COLO668 (cell line): Measurements from ENCODE around the gene MTHFD2L.
"Not testable (repeated sequence)": the region's sequence is repeated elsewhere in the genome, so short reads cannot be mapped to it uniquely, and the experiment has no call there.

Source experiments
- DNase-seq: peaks from one replicate; lab custom pipeline; 2025; ENCODE audit not compliant: unreplicated experiment; lab: John Stamatoyannopoulos, UW

MTHFD2L gene

DNA sequence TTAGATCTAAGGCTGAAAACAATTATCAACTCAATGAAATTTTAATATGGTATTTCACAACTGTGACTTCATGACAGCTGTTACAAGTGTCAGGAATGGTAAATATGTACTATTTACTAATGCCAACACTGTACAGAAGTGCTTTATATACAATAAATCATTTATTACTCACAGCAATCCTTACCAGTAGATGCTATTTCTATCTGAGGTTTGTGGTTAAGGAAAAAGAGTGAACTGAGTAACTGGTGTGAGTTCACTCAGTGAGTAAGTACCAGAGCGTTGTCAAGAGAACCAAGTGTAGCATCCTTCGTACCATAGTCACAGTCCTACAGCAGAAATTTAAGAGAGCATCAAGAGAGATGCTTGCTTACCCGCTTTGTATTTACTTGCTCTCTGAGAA is 23.3 kb downstream of the MTHFD2L start:
- DNase-seq, result no peak

DNA sequence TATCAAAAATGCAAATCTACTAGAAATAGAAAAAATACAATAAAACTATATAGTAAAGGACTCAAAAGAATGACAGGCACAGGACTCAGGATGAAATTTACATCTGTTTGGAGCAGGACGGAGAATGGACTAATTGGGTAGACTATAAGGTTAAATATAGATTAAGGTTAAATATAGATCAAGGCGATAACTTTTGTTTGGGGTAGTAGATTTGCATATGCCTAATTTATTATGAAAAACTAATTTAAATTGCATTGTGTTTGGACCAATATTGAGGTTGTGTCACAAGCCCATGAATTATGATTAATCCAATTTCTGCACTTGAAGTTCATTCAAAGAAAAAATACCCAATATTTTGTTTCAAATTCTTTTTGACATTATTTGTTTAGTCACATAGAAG is 31.0 kb downstream of the MTHFD2L start:
- DNase-seq, result no peak

DNA sequence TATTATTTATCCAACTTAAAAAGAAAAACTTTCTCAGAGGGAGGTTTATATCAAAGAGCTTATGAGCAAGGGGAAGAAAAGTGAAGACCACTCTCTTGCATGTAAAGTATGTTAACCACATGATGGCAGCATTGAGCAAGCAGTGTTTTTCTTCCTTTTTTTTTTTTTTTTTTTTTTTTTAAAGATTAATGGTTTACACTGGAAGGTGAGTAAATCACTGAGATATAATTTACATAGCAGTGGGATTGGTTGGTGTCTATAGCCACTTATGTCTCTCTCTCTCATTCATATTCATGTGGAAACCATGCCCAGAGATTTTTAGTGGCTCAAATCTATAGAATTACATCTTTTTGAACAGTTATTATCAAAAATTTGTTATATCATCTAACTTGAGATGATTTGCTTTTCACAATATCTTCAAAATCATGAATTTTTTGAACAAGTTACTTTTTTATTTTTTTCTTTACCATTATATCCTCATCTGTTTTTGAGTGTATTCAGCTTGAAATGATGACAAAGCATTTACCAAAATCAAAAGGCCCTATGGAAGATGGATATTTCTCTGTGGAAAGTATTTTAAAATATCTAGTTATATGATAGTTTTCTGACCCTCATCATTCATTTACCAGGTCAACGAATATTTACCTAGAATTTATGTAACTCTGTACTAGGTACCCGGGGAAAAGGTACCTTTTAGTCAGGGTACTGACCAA is 31.6 kb downstream of the MTHFD2L start:
- DNase-seq, result peak; percentile 24

DNA sequence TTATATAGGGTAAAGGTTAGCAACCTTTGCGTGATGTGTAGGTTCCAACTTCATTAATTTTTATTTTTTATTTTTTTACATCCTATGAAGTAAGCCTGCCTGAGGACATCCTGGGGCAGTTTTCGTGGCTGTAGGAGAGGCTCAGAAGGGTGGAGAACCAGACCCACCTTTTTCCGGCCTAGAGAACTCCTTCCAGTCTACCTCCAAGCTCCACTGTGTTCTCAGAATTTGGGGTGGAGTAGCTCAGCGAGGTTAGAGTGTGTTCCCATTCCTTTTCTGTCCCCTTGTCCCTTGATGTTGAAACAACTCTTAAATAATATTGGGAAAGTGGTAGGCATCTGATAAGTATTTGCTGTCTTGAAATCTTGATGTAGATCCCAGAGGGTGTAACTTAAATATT is 32.4 kb downstream of the MTHFD2L start:
- no peak for DNase-seq

DNA sequence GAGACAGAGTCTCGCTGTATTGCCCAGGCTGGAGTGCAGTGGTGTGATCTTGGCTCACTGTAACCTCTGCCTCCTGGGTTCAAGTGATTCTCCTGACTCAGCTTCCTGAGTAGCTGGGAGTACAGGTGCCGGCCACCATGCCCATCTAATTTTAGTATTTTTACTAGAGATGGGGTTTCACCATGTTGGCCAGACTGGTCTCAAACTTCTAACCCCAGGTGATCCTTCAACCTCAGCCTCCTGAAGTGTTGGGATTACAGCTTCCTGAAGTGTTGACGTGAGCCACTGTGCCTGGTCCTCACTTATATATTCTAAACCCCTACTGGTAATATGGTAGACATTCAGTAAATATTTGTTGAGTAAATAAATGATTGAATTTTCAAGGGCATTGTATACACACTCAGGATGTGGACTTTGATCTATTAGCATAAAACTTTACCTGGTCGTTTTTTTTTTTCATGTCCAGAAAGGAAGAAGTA is 33.0 kb downstream of the MTHFD2L start:
- DNase-seq, result peak; percentile 46

DNA sequence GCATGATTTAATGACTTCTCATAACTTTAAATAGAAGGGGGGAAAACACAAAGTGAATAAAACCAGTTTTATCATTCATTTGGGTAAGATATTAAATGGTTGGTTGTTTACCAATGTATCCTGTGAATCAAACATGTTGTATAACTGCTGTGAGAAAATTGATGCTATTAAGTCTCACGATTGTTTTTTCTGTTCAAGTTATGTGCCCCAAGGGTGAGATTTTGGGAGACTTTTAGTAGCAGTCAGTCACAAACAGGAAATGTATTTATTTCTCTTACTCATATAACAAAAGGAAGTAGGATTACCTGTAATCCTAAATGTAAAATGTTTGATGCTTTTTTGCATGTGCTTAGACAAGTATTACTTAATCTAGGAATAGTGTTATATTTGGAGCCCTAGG is 39.2 kb downstream of the MTHFD2L start:
- DNase-seq, result no peak

DNA sequence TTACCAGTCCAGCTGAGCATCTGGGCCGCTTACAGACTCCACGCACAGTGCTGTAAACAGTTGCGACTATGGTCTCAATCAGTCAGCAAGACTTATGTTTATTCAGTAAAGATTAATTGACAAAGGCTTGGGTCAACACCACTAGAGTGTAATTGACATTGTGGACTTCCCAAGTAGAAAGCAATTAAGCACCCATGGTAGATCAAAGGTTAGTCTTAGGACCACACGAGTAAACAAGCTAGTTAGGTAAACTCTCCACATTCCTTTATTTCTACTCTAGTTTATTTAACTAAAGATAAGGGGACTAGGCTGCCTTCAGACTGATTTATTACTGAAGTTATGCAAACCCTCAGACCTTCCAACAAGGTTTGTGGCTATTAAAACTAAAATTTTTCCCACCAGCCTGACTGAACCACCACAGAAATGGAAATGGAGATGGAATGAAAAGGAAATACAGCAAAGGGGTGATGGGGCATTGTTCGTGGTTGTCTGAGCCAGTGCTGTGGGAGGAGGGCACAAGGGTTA is 44.2 kb downstream of the MTHFD2L start:
- peak; percentile 39 for DNase-seq

DNA sequence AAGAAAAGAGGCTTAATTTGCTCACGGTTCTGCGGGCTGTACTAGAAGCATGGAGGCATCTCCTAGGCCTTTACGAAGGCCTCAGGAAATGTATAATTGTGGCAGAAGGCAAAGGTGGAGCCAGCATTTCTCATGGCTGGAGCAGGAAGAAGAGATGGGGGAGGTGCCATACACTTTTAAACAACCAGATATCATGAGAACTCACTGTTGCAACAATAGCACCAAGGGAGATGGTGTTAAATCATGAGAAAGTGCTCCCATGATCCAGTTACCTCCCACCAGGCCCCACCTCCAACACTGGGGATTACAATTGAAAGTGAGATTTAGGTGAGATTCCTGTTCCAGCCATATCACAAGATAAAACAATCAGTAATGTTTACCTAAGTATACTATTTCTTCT is 45.5 kb downstream of the MTHFD2L start:
- DNase-seq, result no peak

DNA sequence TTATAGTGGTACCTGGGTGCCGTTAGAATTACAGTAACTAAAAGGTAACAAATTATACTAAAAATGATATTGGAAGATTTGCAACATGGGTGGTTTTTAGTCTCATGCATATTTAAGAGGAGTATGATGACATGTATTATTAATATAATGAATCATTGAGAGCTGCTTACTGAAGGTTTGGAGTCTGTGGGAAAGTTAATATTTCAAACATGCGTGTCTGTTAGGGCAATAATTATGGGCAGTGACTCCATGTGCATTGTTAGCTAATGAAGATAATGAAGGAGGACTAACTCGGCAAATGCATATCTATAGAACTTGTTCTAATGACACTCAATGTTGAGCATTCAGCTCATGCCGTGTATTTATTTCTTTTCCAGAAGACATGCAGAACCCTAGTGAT is 47.1 kb downstream of the MTHFD2L start:
- no peak for DNase-seq

DNA sequence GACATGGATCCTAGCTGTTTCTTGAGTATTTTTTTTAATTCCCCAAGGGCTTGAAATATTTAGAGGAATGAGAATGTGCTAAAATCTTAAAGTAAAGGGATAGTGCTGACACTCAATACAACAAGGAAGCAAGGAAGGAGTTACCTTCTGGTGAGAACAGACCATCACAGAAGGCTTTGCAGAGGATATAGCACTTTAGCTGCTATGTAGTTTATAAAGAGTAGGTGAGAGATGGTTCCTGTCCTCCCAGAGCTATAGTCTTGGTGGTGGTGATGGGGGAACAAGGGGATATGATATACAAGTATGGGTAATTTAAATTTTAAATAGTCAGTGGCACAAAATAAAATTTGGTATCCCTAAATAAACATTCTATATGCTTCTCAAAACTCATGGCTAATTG is 47.6 kb downstream of the MTHFD2L start:
- DNase-seq, result no peak

DNA sequence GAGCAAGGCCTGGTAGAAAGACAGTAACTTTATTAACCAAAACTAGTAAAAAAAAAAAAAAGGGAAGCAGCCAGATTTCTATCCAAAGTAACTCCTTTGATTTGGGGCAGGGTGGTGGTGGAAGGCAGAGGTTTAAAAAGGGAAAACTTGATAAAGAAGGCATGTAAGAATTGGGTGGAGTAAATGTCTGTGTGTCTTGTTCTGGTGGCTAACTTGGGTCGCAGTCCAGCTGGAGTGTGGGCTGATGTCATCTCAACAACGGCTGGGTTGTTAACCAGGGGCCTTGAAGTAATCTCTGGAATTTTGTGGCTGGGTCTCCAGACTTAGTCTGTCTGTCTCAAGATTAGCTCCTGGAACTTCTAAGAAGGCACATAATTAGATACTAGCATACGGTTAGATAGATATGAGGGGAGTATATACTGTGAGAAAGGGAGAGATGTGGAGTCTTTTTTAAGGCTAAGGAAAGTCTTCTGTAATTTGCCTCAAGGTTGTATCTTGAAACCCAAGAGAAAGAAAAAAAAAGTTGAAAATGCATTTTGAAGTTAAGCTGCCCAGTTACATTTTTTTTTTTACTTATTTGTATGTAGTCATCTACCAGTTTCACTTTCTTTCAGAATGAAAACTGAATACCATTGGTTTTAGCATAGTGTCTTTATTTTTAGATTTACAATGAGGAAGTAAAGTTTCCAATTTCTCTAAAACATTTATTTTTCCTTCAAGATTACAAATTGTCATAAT is 48.3 kb downstream of the MTHFD2L start:
- DNase-seq, result no peak

DNA sequence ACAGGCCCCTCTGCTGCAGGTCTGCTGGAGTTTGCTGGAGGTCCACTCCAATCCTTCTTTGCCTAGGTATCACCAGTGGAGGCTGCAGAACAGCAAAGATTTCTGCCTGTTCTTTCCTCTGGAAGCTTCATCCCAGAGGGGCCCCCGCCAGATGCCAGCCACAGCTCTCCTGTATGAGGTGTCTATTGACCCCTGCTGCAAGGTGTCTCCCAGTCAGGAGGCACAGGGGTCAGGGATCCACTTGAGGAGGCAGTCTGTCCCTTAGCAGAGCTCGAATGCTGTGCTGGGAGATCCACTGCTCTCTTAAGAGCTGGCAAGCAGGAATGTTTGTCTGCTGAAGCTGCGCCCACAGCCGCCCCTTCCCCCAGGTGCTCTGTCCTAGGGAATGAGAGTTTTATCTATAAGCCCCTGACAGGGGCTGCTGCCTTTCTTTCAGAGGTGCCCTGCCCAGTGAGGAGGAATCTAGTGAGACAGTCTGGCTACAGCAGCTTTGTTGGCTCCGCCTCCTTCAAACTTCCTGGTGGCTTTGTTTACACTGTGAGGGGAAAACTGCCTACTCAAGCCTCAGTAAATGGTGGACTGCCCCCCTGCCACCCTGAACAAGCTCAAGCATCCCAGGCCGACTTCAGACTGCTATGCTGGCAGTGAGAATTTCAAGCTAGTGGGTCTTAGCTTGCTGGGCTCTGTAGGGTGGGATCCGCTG is 56.7 kb downstream of the MTHFD2L start:
- not testable (repeated sequence) for DNase-seq

DNA sequence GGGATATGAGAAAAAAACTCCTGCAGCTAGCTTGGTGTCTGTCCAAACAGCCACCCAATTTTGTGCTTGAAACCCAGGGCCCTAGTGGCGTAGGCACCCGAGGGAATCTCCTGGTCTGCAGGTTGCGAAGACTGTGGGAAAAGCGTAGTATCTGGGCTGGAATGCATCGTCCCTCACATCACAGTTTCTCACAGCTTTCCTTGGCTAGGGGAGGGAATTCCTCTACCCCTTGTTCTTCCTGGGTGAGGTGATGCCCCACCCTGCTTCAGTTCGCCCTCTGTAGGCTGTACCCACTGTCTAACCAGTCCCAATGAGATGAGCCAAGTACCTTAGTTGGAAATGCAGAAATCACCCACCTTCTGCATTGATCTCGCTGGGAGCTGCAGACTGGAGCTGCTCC is 57.3 kb downstream of the MTHFD2L start:
- DNase-seq, result not testable (repeated sequence)

DNA sequence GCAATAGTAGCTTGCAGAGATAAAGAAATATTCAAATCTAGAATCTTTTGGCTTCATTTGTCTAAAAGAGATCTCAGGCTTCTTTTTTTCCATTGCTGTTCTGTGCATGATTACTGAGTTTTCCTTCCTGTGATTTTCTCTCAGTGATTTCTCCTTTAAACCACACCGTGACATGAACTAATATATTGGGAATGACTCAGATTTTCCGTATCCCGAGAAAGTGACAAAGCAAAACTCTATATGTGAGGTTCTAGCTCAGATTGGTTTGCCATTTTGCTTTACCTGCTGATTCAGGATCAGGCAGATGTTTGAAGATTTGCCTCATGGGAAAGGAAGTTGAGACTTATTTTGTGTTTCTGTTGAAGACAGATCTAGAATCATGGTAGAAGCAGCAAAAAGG is 59.4 kb downstream of the MTHFD2L start:
- DNase-seq, result no peak

DNA sequence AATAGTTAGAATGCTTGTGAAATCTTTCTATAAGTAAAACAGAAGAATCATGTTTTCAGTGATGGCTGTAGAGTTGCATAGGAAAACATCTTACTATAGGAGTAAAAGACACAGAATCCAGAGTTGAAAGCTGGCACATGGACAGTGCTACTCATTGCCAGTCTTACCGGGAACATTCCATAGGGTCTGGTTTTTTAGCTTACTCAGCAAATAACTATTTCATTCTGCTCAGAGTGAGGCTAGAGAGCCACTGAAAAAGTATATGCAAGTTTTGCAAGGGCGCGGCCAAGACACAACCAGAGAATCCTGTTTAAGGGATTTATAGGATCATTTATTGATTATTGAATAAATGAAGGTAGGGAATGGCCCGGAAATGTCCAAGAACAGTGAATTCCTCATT is 60.3 kb downstream of the MTHFD2L start:
- no peak for DNase-seq

DNA sequence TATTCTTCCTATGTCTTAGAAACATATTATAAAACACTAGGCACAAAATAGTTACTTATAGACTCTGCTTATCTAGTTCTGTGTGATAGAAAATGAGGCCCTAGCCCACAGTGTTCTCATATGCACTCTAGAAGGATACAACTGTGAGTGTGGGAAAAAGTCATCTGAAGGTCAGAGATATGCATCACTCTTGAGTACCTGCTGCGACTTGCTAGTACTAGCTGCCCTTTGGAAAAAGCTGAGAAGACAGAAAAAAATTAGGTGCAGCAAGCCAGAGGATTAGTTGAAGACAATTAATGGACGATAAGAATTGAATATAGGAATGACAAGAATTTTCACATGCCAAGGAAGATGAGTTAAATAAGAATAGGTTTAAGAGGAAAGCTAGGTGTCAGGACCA is 61.3 kb downstream of the MTHFD2L start:
- DNase-seq, result no peak

DNA sequence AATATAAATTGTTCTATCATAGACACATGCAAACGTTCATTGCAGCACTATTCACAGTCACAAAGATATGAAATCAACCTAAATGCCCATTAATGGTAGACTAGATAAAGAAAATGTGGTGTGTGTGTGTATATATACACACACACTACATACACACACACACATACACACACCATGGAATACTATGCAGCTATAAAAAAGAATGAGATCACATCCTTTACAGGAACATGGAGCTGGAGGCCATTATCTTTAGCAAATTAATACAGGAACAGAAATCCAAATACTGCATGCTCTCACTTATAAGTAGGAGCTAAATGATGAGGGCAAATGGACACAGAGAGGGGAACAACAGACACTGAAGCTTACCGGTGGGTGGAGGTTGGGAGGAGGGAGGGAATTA is 65.2 kb downstream of the MTHFD2L start:
- no peak for DNase-seq

DNA sequence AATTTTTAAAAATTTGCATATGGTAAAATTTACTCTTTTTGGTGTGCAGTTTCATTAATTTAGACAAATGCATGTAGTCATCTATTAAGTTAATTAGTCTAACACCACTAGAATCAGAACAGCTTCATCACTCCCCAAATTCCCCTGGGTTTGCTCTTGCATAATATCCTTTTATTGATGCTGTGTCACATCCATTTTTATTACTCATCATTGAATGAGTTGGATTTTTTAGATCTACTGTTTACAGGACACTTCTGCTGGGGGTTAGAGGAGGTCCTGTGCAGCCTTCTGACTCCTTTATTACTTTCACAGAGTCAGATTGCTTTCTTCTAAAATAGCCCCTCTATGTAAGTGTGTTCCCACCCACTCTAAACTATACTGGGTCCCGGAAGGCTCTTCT is 65.9 kb downstream of the MTHFD2L start:
- no peak for DNase-seq

DNA sequence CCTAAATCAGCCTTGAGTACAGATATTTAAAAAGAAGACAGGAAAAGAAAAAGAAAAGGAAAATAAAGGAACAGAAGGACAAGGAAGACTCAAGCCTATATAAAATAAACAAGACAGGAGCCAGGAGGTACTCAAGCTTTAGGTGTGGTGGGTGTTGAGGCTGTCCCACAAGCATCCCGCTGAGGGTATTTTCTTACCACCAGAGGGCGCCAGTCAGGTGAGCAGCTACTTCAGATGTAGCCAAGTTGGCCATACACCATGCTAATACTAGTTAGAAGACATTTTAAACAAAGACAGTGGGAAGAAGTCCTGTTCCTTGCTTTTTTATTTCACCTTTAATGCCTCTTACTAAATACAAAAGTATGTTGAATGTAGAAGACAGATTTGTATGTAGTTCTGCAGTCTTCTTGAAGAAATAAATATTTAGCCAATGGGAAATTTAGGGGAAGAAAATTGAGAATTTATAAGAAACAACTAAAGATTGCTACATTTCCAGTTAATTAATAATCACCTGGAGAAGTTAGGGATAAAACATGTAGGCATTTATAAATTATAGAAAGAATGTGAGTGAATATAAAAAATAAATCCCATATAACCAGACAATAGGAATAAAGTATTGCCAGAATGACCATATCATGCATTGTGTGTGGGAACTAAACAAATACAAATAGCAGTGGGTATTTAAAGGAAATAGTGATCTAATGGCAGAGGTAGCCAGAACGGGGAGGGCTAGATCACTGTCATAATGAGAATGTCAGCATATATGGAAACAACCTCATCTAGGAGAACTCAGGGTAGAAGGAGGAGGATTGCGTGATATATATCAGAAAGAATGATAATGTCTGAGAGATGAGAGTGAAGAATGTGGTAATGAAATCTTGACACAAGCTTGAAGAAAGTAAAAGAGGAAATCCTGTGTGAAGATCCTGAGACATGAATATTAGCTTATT is 71.0 kb downstream of the MTHFD2L start:
- DNase-seq, result peak; percentile 61

DNA sequence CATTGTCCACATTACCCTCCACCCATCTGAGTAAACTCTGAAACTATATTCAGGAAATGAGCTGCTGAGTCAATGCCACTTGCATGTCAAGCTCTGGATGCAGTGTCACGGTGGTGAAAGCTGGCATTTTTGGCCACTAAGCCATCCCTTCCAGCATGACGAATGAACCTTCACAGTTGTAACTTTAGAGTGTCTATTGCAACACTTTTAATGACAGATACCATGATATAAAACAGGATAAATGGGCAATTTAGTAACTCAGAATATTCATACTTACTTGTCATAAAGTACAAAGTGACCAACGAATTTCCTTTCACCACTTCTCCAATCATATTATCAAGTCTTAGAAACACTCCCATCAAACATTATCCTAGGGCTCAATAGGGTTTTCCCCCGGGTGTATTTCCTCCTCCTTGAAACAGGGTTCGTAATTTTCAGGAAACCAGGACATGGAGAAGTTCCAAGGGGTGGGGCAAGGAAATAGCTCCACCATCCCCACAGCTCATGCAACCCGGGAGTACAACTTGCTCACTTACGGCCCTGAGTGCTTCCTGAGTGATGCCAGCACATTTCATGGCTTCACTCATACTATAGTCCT is 73.1 kb downstream of the MTHFD2L start:
- DNase-seq, result no peak
